K562 (cell line): ENCODE measurements around the gene ZNF646. TPM values are rescaled to one million over a fixed set of nuclear protein-coding genes. Genes with fewer than 3 reads are reported as not detected.

Source experiments
- AFF1 ChIP-seq, 2 experiments: fragments of 450-650 bp; IDR thresholded peaks; 2 replicates each; pipeline ENCODE4 v1.6.1; 2018; ENCODE audit warnings: mild to moderate bottlenecking in 2 of 2, low read depth in 1 of 2; ENCODE audit not compliant: partially characterized antibody in 2 of 2
- ARNT ChIP-seq, 2 experiments: fragments of 450-650 bp; IDR thresholded peaks; 2 replicates each; pipeline ENCODE4 v1.6.1; 2016; ENCODE audit warnings: mild to moderate bottlenecking in 1 of 2
- BRD9 ChIP-seq: fragments of 450-650 bp; IDR thresholded peaks from 2 replicates; pipeline ENCODE4 v1.6.1; 2018; ENCODE audit warnings: low read depth; ENCODE audit not compliant: partially characterized antibody
- BRF1 ChIP-seq: IDR thresholded peaks from 3 replicates; pipeline ENCODE4 v1.6.1; 2011; ENCODE audit warnings: borderline replicate concordance, mild to moderate bottlenecking; ENCODE audit not compliant: insufficient read length; ENCODE audit errors: extremely low read depth
- CEBPZ ChIP-seq: fragments of 150-350 bp; IDR thresholded peaks from 2 replicates; pipeline ENCODE4 v1.6.1; 2014; ENCODE audit warnings: low read depth, mild to moderate bottlenecking, low read length, borderline replicate concordance
- CGGBP1 ChIP-seq: fragments of 250-450 bp; sonication (Bioruptor Pico); IDR thresholded peaks from 2 replicates; pipeline ENCODE4 v1.9.0; 2021; ENCODE audit warnings: mild to moderate bottlenecking
- CREM ChIP-seq: IDR thresholded peaks from 2 replicates; pipeline ENCODE4 v1.6.1; 2014; ENCODE audit warnings: antibody characterized with exemption, low read depth
- DDX20 ChIP-seq: fragments of 450-650 bp; IDR thresholded peaks from 2 replicates; pipeline ENCODE4 v1.6.1; 2016; ENCODE audit warnings: missing genetic modification characterization, low read depth, mild to moderate bottlenecking, missing compliant biosample characterization, moderate library complexity
- EHMT2 ChIP-seq: fragments of 450-650 bp; IDR thresholded peaks from 2 replicates; pipeline ENCODE4 v1.6.1; 2018; ENCODE audit warnings: antibody characterized with exemption
- ERF ChIP-seq: fragments of 450-650 bp; formaldehyde crosslinking; IDR thresholded peaks from 2 replicates; pipeline ENCODE4 v1.4.0; 2020; ENCODE audit warnings: mild to moderate bottlenecking, mixed read lengths
- FOXJ3 ChIP-seq: sonication (generic); formaldehyde crosslinking; IDR thresholded peaks from 2 replicates; pipeline ENCODE4 v1.4.0; 2020; ENCODE audit warnings: mild to moderate bottlenecking, missing genetic modification reagents
- NCOA6 ChIP-seq: fragments of 450-650 bp; IDR thresholded peaks from 2 replicates; pipeline ENCODE4 v1.6.1; 2017; ENCODE audit warnings: mild to moderate bottlenecking
- NFIC ChIP-seq: fragments of 450-650 bp; IDR thresholded peaks from 2 replicates; pipeline ENCODE4 v1.6.1; 2017; ENCODE audit warnings: mild to moderate bottlenecking, inconsistent platforms
- NR3C1 ChIP-seq: sonication (generic); formaldehyde crosslinking; IDR thresholded peaks from 2 replicates; pipeline ENCODE4 v1.8.1; 2022; ENCODE audit warnings: missing genetic modification reagents
- POLR3A ChIP-seq: IDR thresholded peaks from 2 replicates; pipeline ENCODE4 v1.6.1; 2011; ENCODE audit warnings: borderline replicate concordance, mild to moderate bottlenecking, moderate library complexity; ENCODE audit not compliant: insufficient read length, insufficient read depth; ENCODE audit errors: extremely low read depth
- TBL1XR1 ChIP-seq, 2 experiments: IDR thresholded peaks; 2 replicates each; pipeline ENCODE4 v1.6.1; 2012; ENCODE audit warnings: improper control_type of control experiment in 2 of 2, low read length in 2 of 2, mild to moderate bottlenecking in 1 of 2
- TBP ChIP-seq: optimal IDR thresholded peaks from 2 replicates; pipeline ENCODE3; 2011; ENCODE audit warnings: low read depth, low read length, improper control_type of control experiment
- TFAM ChIP-seq: fragments of 250-450 bp; sonication (Bioruptor Pico); conservative IDR thresholded peaks from 2 replicates; pipeline ENCODE4 v1.5.0; 2021; ENCODE audit warnings: mild to moderate bottlenecking, moderate library complexity
- ZNF512 ChIP-seq: IDR thresholded peaks from 2 replicates; pipeline ENCODE4 v1.6.1; 2016; ENCODE audit warnings: missing genetic modification characterization, missing compliant biosample characterization
- polyA plus RNA-seq, 8 experiments: library from polyadenylated mRNA; depleted of rRNA in 4 of 8; stranded (reverse) in 5 of 8; unstranded in 3 of 8; fragments of >200 nt; fragmentation: Nextera tagmentation in 2 of 8; fragmentation: Illumina TruSeq in 1 of 8; extraction: Ambion mirVana in 2 of 8; extraction: Trizol in 1 of 8; gene quantifications; 2 replicates each; pipeline versions ENCODE4 v1.2.1 to v1.2.3, GENCODE V29; 2011 to 2014; ENCODE audit warnings: inconsistent platforms in 1 of 8, missing spikeins in 1 of 8
- total RNA-seq, 7 experiments: library from RNA; depleted of rRNA in 6 of 7; stranded (reverse); fragments of >200 nt in 6 of 7; fragmentation: Illumina TruSeq in 2 of 7; extraction: Trizol in 2 of 7; gene quantifications; 2 replicates each; pipeline versions ENCODE4 v1.2.1 to v1.2.3, GENCODE V29; 2011 to 2021; ENCODE audit warnings: low replicate concordance in 1 of 7

The ZNF646 gene
- total and polyA plus RNA-seq, 9 of the 15 experiments (the other 6 are each of a cell fraction or from before 2014, with no cell fraction given) = 0.08 to 20.6 (median 8.0) TPM

- TF ChIP-seq BRD9 = no peak
- no peak for TF ChIP-seq POLR3A
- TF ChIP-seq NCOA6 = no peak
- TF ChIP-seq ZNF512 (tag) = no peak
- TF ChIP-seq EHMT2 = no peak
- TF ChIP-seq FOXJ3 (CRISPR knock-in tag) = no peak
- TF ChIP-seq ERF (CRISPR knock-in tag) = peak; percentile 62; the same call in 1 of the 2 replicates
- 0 out of 4 replicates have a peak, but pooled peaks of 1 of the 2 experiments have one; percentile 29 for TF ChIP-seq ARNT (IDR thresholded peaks at IDR 0.05)
- no peak for TF ChIP-seq BRF1
- TF ChIP-seq NFIC = peak; percentile 59
- no peak for TF ChIP-seq DDX20 (tag)
- peak; percentile 61; the same call in 1 of the 2 replicates for TF ChIP-seq NR3C1 (CRISPR knock-in tag)
- TF ChIP-seq CGGBP1 (CRISPR knock-in tag) = no peak
- no peak for TF ChIP-seq TBL1XR1 (IDR thresholded peaks at IDR 0.05; ENCODE audit: low read length in 2 of 2)
- no peak for TF ChIP-seq CEBPZ
- peak; percentile 26 for TF ChIP-seq TBP
- no peak for TF ChIP-seq TFAM
- TF ChIP-seq CREM = peak; percentile 66
- no peak for TF ChIP-seq AFF1 (IDR thresholded peaks at IDR 0.05; ENCODE audit: low read depth in 1 of 2, partially characterized antibody in 2 of 2)
Measured at GRCh38 chr16:31073142-31073969, 866 bp upstream of the ZNF646 start (continued).
